Ishikawa (cell line): ENCODE results near the gene CNGA3.

Experiments
- CEBPB ChIP-seq: IDR thresholded peaks from 2 replicates; pipeline ENCODE4 v1.6.1; 2012
- CREB1 ChIP-seq: IDR thresholded peaks from 2 replicates; pipeline ENCODE4 v1.6.1; 2012; ENCODE audit warnings: low read depth
- EGR1 ChIP-seq: IDR thresholded peaks from 2 replicates; pipeline ENCODE4 v1.6.1; 2012
- EP300 ChIP-seq: IDR thresholded peaks from 2 replicates; pipeline ENCODE4 v1.6.1; 2012; ENCODE audit warnings: borderline replicate concordance
- FOXM1 ChIP-seq: IDR thresholded peaks from 2 replicates; pipeline ENCODE4 v1.6.1; 2012; ENCODE audit warnings: low read depth, borderline replicate concordance
- NFIC ChIP-seq: IDR thresholded peaks from 2 replicates; pipeline ENCODE4 v1.6.1; 2012
- RAD21 ChIP-seq: IDR thresholded peaks from 2 replicates; pipeline ENCODE4 v1.6.1; 2012; ENCODE audit warnings: low read depth
- TAF1 ChIP-seq: IDR thresholded peaks from 2 replicates; pipeline ENCODE4 v1.6.1; 2012; ENCODE audit warnings: low read depth, mild to moderate bottlenecking
- TCF12 ChIP-seq: IDR thresholded peaks from 2 replicates; pipeline ENCODE4 v1.6.1; 2012; ENCODE audit warnings: low read depth
- TEAD4 ChIP-seq: IDR thresholded peaks from 2 replicates; pipeline ENCODE4 v1.6.1; 2012
- YY1 ChIP-seq: IDR thresholded peaks from 2 replicates; pipeline ENCODE4 v1.6.1; 2012; ENCODE audit warnings: low read depth
- ZBTB7A ChIP-seq: IDR thresholded peaks from 2 replicates; pipeline ENCODE4 v1.6.1; 2012; ENCODE audit warnings: low read depth
- TF ChIP-seq, protein P1 (sequence below): IDR thresholded peaks from 2 replicates; pipeline ENCODE4 v1.6.1; 2012
- TF ChIP-seq, protein P2 (sequence below): IDR thresholded peaks from 2 replicates; pipeline ENCODE4 v1.6.1; 2012; ENCODE audit warnings: low read depth, mild to moderate bottlenecking
- TF ChIP-seq, protein P3 (sequence below): IDR thresholded peaks from 2 replicates; pipeline ENCODE4 v1.6.1; 2012

CNGA3 gene

DNA sequence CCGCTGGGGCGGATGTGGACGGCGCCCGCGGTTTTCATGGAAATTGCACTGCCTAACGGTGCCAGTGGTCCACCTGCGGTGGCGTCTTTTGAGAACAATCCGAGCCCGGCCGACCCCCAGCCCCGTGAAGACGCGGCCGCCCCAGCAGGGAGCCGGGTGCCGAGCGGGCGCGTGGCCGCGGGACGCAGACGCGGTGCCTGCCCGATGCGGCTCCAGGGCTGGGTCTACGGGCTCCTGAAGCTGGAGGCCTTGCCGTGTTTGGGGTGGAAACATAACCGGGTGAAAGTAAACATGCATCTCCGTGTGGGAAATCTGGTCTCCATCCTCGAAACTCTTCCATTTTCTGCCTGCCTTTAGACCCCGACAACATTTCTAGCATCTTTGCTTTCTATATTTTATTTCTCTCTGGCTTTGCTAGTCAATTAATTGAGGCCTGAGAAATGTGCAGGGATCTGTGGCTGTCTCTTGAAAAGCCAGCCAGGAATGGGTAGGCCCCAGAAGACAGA lies 99.0 kb downstream of the CNGA3 start:
- TF ChIP-seq TCF12 = no peak
- TF ChIP-seq EGR1 = no peak
- no peak for TF ChIP-seq EP300
- TF ChIP-seq, protein P1, sequence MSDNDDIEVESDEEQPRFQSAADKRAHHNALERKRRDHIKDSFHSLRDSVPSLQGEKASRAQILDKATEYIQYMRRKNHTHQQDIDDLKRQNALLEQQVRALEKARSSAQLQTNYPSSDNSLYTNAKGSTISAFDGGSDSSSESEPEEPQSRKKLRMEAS = no peak
- TF ChIP-seq, protein P2, sequence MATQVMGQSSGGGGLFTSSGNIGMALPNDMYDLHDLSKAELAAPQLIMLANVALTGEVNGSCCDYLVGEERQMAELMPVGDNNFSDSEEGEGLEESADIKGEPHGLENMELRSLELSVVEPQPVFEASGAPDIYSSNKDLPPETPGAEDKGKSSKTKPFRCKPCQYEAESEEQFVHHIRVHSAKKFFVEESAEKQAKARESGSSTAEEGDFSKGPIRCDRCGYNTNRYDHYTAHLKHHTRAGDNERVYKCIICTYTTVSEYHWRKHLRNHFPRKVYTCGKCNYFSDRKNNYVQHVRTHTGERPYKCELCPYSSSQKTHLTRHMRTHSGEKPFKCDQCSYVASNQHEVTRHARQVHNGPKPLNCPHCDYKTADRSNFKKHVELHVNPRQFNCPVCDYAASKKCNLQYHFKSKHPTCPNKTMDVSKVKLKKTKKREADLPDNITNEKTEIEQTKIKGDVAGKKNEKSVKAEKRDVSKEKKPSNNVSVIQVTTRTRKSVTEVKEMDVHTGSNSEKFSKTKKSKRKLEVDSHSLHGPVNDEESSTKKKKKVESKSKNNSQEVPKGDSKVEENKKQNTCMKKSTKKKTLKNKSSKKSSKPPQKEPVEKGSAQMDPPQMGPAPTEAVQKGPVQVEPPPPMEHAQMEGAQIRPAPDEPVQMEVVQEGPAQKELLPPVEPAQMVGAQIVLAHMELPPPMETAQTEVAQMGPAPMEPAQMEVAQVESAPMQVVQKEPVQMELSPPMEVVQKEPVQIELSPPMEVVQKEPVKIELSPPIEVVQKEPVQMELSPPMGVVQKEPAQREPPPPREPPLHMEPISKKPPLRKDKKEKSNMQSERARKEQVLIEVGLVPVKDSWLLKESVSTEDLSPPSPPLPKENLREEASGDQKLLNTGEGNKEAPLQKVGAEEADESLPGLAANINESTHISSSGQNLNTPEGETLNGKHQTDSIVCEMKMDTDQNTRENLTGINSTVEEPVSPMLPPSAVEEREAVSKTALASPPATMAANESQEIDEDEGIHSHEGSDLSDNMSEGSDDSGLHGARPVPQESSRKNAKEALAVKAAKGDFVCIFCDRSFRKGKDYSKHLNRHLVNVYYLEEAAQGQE = no peak
- TF ChIP-seq RAD21 = no peak
- no peak for TF ChIP-seq NFIC
- TF ChIP-seq, protein P3, sequence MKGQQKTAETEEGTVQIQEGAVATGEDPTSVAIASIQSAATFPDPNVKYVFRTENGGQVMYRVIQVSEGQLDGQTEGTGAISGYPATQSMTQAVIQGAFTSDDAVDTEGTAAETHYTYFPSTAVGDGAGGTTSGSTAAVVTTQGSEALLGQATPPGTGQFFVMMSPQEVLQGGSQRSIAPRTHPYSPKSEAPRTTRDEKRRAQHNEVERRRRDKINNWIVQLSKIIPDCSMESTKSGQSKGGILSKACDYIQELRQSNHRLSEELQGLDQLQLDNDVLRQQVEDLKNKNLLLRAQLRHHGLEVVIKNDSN = no peak
- no peak for TF ChIP-seq FOXM1
- TF ChIP-seq ZBTB7A = no peak
- no peak for TF ChIP-seq TEAD4
- no peak for TF ChIP-seq YY1
- no peak for TF ChIP-seq CEBPB
- no peak for TF ChIP-seq TAF1
- no peak for TF ChIP-seq CREB1

DNA sequence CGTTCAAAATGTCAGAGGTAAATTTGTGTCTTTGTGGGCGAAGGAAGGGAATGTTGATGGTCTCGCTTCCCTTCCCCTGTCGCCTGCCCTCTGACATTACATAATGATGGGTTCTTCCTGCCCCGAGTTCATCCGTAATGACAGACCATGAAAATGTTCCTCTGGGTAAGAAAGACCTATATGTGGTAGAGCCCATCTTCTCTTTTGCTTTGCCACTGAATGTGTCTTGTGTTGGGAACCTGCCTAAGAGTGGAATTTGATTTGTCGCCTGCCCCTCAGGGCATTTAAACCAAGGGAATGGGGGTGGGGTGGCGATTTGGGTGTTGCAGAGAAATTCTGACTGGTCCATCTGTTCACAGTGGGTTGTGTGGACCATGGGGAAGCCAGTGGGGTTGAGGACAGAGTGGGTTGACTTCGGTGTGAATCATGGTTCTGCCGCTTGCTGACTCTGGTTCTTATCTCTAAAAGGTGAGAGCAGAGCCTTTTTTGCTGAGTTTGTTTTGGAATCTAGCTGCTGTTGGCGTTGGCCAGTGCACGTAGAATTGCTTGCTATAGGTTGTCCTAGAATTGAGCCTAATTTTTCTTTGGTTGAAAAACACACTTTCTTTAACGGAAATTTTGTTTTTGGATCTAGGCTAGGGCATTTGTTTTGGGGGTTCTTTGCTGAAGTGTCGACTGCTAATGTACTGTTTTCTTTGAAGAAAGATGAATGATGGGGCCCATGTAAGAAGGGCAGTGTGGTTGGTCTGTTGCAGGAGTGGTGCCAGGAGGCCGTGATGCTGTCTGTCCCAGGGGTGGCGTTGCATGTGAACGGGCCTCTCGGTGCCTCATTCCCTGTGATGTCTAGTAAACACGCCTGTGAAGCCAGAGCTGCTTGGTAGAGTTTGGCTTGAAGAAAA lies 99.7 kb downstream of the CNGA3 start:
- no peak for TF ChIP-seq TAF1
- no peak for TF ChIP-seq YY1
- TF ChIP-seq ZBTB7A = no peak
- no peak for TF ChIP-seq NFIC
- TF ChIP-seq TCF12 = no peak
- TF ChIP-seq EGR1 = no peak
- no peak for TF ChIP-seq RAD21
- TF ChIP-seq, protein P2 = no peak
- TF ChIP-seq EP300 = no peak
- TF ChIP-seq, protein P3 = no peak
- TF ChIP-seq, protein P1 = no peak
- TF ChIP-seq CEBPB = no peak
- no peak for TF ChIP-seq FOXM1
- TF ChIP-seq TEAD4 = no peak
- TF ChIP-seq CREB1 = no peak

DNA sequence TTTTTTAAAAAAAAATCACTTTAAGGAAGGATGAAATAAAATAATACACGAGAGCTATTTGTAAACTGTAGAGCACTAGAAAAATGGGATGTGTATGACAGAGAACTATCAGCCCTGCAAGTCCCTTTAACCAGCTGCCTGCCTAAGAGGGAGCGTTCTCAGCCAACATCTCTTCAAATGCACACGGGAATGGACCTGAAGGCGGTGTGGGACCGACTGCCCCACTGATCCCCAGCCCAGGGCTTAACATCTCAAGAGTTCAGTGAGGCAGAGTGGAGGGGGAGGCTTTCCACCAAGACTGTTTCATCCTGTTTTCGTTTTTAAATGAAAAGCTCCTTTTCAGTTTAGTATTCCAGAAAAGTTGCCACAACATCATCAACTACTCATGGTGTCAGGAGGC lies 100.6 kb downstream of the CNGA3 start:
- TF ChIP-seq TEAD4 (no peak), EP300 (no peak), EGR1 (no peak)
- TF ChIP-seq, protein P1 = no peak
